ENCODE measurements around the gene AGPAT3.

The AGPAT3 gene

GRCh38 chr21:43827015-43827611 is 37.9 kb upstream of the AGPAT3 start:
- Histone ChIP-seq H3K9ac (no peak overlapping the region), H2AFZ (no peak overlapping the region), H3K9me3 (ENCODE audit: control insufficient read depth, low read length) (no peaks in the 10 kb centered on the region), H3K79me2 (no peaks in the 10 kb centered on the region), H3K4me2 (ENCODE audit: low read length) (no peak overlapping the region), H3K4me3 (ENCODE audit: low read depth, low read length) (no peak overlapping the region), H3K4me1 (peaks cover 5% of the 10 kb centered on the region), H3K27ac (no peak overlapping the region), H3K36me3 (ENCODE audit: control insufficient read depth, insufficient read depth, low read length) (no peaks in the 10 kb centered on the region), H3K27me3 (ENCODE audit: control insufficient read depth, insufficient read depth, low read length) (no peaks in the 10 kb centered on the region)
- no peak for TF ChIP-seq CTCF (IDR thresholded peaks at IDR 0.05)

- peaks cover 5% of the 10 kb centered on the region for H3K4me1 ChIP-seq
- no peak for TF ChIP-seq CTCF (IDR thresholded peaks at IDR 0.05)
- H3K79me2 ChIP-seq, result no peaks in the 10 kb centered on the region
- H3K4me2 ChIP-seq (ENCODE audit: low read length), result no peak overlapping the region
- no peaks in the 10 kb centered on the region for H3K9me3 ChIP-seq (ENCODE audit: control insufficient read depth, low read length)
- no peaks in the 10 kb centered on the region for H3K36me3 ChIP-seq (ENCODE audit: control insufficient read depth, insufficient read depth, low read length)
- no peak overlapping the region for H3K9ac ChIP-seq
- H3K4me3 ChIP-seq (ENCODE audit: low read depth, low read length), result no peak overlapping the region
- H3K27ac ChIP-seq, result no peak overlapping the region
- H3K27me3 ChIP-seq (ENCODE audit: control insufficient read depth, insufficient read depth, low read length), result no peaks in the 10 kb centered on the region
- no peak overlapping the region for H2AFZ ChIP-seq
Measured at GRCh38 chr21:43829161-43829560, 35.9 kb upstream of the AGPAT3 start.

GRCh38 chr21:43829575-43830119 is 35.4 kb upstream of the AGPAT3 start:
- no peak overlapping the region for H3K9ac ChIP-seq
- H3K9me3 ChIP-seq (ENCODE audit: control insufficient read depth, low read length), result no peaks in the 10 kb centered on the region
- TF ChIP-seq CTCF (IDR thresholded peaks at IDR 0.05), result no peak
- H3K4me3 ChIP-seq (ENCODE audit: low read depth, low read length), result no peak overlapping the region
- H3K4me2 ChIP-seq (ENCODE audit: low read length), result no peak overlapping the region
- H3K36me3 ChIP-seq (ENCODE audit: control insufficient read depth, insufficient read depth, low read length), result no peaks in the 10 kb centered on the region
- H3K27me3 ChIP-seq (ENCODE audit: control insufficient read depth, insufficient read depth, low read length), result no peaks in the 10 kb centered on the region
- no peaks in the 10 kb centered on the region for H3K79me2 ChIP-seq
- H3K27ac ChIP-seq, result no peak overlapping the region
- peaks cover 5% of the 10 kb centered on the region for H3K4me1 ChIP-seq
- H2AFZ ChIP-seq, result no peak overlapping the region

GRCh38 chr21:43832158-43832550 is 32.9 kb upstream of the AGPAT3 start:
- no peak overlapping the region for H3K27ac ChIP-seq
- no peaks in the 10 kb centered on the region for H3K9me3 ChIP-seq (ENCODE audit: control insufficient read depth, low read length)
- H2AFZ ChIP-seq, result no peak overlapping the region
- no peaks in the 10 kb centered on the region for H3K27me3 ChIP-seq (ENCODE audit: control insufficient read depth, insufficient read depth, low read length)
- H3K36me3 ChIP-seq (ENCODE audit: control insufficient read depth, insufficient read depth, low read length), result no peaks in the 10 kb centered on the region
- no peak for TF ChIP-seq CTCF (IDR thresholded peaks at IDR 0.05)
- no peak overlapping the region for H3K4me3 ChIP-seq (ENCODE audit: low read depth, low read length)
- H3K4me1 ChIP-seq, result no peaks in the 10 kb centered on the region
- H3K79me2 ChIP-seq, result no peaks in the 10 kb centered on the region
- no peak overlapping the region for H3K4me2 ChIP-seq (ENCODE audit: low read length)
- no peak overlapping the region for H3K9ac ChIP-seq

- Histone ChIP-seq H3K4me3 (ENCODE audit: low read depth, low read length) (no peak overlapping the region), H3K4me2 (ENCODE audit: low read length) (no peak overlapping the region), H3K9ac (no peak overlapping the region), H2AFZ (no peak overlapping the region), H3K36me3 (ENCODE audit: control insufficient read depth, insufficient read depth, low read length) (no peaks in the 10 kb centered on the region), H3K27me3 (ENCODE audit: control insufficient read depth, insufficient read depth, low read length) (no peaks in the 10 kb centered on the region), H3K4me1 (no peaks in the 10 kb centered on the region), H3K9me3 (ENCODE audit: control insufficient read depth, low read length) (no peaks in the 10 kb centered on the region), H3K27ac (no peak overlapping the region), H3K79me2 (no peaks in the 10 kb centered on the region)
- no peak for TF ChIP-seq CTCF (IDR thresholded peaks at IDR 0.05)
Measured at GRCh38 chr21:43832648-43833047, 32.4 kb upstream of the AGPAT3 start.

Data from parathyroid adenoma (tissue), 2 donors.